Left cardiac atrium (tissue), 4 donors: ENCODE measurements around the gene GPR107. TPM values are rescaled to one million over a fixed set of nuclear protein-coding genes. Genes with fewer than 3 reads are reported as not detected.

Experiments used
- ATAC-seq, 2 donors: fragments of 200-7000 bp; cut with Tn5 transposase; one replicate each; pipeline ENCODE4 v1.9.1; 2020; ENCODE audit warnings: mild to moderate bottlenecking in 2 of 2, moderate library complexity in 2 of 2
- DNase-seq: peaks from one replicate; pipeline ENCODE4 v3.0.0-alpha.2; 2020
- intact Hi-C, 2 donors: fragments of 100-400 bp; cut with DNase I; formaldehyde crosslinking; loops; one replicate each; pipeline versions ENCODE4 v1.14.1 to v1.15.1; 2022 to 2023
- total RNA-seq, 2 donors: library from RNA; stranded (reverse); fragmentation: NEBNext Ultra II Directional; extraction: Animal tissue kit (Norgen Biotek cat#: 25700); gene quantifications; one replicate each; pipeline ENCODE4 v1.2.1, GENCODE V29; 2021
- donor health status: DM: no; HTN: yes; CAD: no.
- donor health status: DM: no; HTN: yes; CAD: no; lungs with severe emphysema.
- donor health status: DM: yes; HTN: yes; CAD: no.
- donor health status: Dilated cardiomyopathy.

The GPR107 gene
- total RNA-seq, 2 donors from 2014 or later = 23.6 to 27.6 TPM

- intact Hi-C loops = no loop called here
- ATAC-seq (no peak), DNase-seq (no peak)
These were observed 89.7 kb downstream of the GPR107 start for GRCh38 chr9:130143279-130143893.

- ATAC-seq (peak; percentile 80 to 93), DNase-seq (peak; percentile 67)
- intact Hi-C loops = no loop called here
These were observed 90.3 kb downstream of the GPR107 start for GRCh38 chr9:130143958-130144366.

GRCh38 chr9:130144703-130145102, 91.0 kb downstream of the GPR107 start:
- ATAC-seq (peak; percentile 67 to 75), DNase-seq (no peak)
- intact Hi-C loops = no loop called here

GRCh38 chr9:130145658-130146057, 92.0 kb downstream of the GPR107 start:
- DNase-seq (no peak), ATAC-seq (no peak)
- intact Hi-C loops = no loop called here

GRCh38 chr9:130147198-130147597, 93.5 kb downstream of the GPR107 start:
- ATAC-seq = no peak
- DNase-seq = no peak
- intact Hi-C loops = no loop called here

- ATAC-seq = no peak
- intact Hi-C loops = no loop called here
These were observed 94.2 kb downstream of the GPR107 start for GRCh38 chr9:130147910-130148309.

GRCh38 chr9:130149031-130149430, 95.3 kb downstream of the GPR107 start:
- ATAC-seq (no peak), DNase-seq (no peak)
- intact Hi-C loops = no loop called here

More at GRCh38 chr9:130147910-130148309, 94.2 kb downstream of the GPR107 start:
- DNase-seq = no peak

- no peak for ATAC-seq
- DNase-seq = no peak
- intact Hi-C loops = no loop called here
These were observed 96.1 kb downstream of the GPR107 start for GRCh38 chr9:130149654-130150286.

- DNase-seq (no peak), ATAC-seq (no peak)
- intact Hi-C loops = no loop called here
These were observed 97.2 kb downstream of the GPR107 start for GRCh38 chr9:130150779-130151382.

GRCh38 chr9:130154816-130155215, 101.1 kb downstream of the GPR107 start:
- intact Hi-C loops = no loop called here
- DNase-seq (no peak), ATAC-seq (no peak)

GRCh38 chr9:130155647-130156046, 101.9 kb downstream of the GPR107 start:
- ATAC-seq (no peak), DNase-seq (no peak)
- intact Hi-C loops = no loop called here

- ATAC-seq (peak; percentile 62 to 78), DNase-seq (no peak)
- intact Hi-C loops = no loop called here
These were observed 103.0 kb downstream of the GPR107 start for GRCh38 chr9:130156672-130157071.

GRCh38 chr9:130157079-130157478, 103.4 kb downstream of the GPR107 start:
- ATAC-seq (no peak), DNase-seq (no peak)
- intact Hi-C loops = no loop called here

- ATAC-seq (no peak), DNase-seq (no peak)
- intact Hi-C loops = no loop called here
These were observed 104.3 kb downstream of the GPR107 start for GRCh38 chr9:130158001-130158400.

- intact Hi-C loops = no loop called here
- ATAC-seq (no peak), DNase-seq (no peak)
These were observed 105.4 kb downstream of the GPR107 start for GRCh38 chr9:130159057-130159456.

GRCh38 chr9:130159915-130160670, 106.4 kb downstream of the GPR107 start:
- DNase-seq (no peak), ATAC-seq (no peak)
- intact Hi-C loops = no loop called here

GRCh38 chr9:130160862-130161470, 107.3 kb downstream of the GPR107 start:
- DNase-seq = no peak
- intact Hi-C loops = no loop called here
- no peak for ATAC-seq

- DNase-seq (no peak), ATAC-seq (no peak)
- intact Hi-C loops = no loop called here
These were observed 111.9 kb downstream of the GPR107 start for GRCh38 chr9:130165579-130165978.

GRCh38 chr9:130166399-130166798, 112.7 kb downstream of the GPR107 start:
- intact Hi-C loops = no loop called here
- ATAC-seq = no peak
- DNase-seq = no peak

GRCh38 chr9:130167927-130168326, 114.2 kb downstream of the GPR107 start:
- DNase-seq (no peak), ATAC-seq (no peak)
- intact Hi-C loops = no loop called here
